Fibroblast of pulmonary artery (primary cell): ENCODE data around the gene OR1A2.
"Not testable (repeated sequence)": the region's sequence is repeated elsewhere in the genome, so short reads cannot be mapped to it uniquely, and the experiment has no call there.

Experiments used
- DNase-seq: peaks from one replicate; pipeline ENCODE4 v3.0.0-alpha.2; 2010; ENCODE audit warnings: low read depth
- H3K4me3 ChIP-seq: replicated peaks from 2 replicates; pipeline ENCODE4 v1.5.1; 2011; ENCODE audit warnings: low read depth, mild to moderate bottlenecking, control low read depth, low read length, moderate library complexity
- TF ChIP-seq, protein P1 (sequence below): IDR thresholded peaks from 2 replicates; pipeline ENCODE4 v1.5.1; 2011; ENCODE audit warnings: mild to moderate bottlenecking, control low read depth, low read length, inconsistent platforms; ENCODE audit errors: missing control alignments

OR1A2 gene

DNA sequence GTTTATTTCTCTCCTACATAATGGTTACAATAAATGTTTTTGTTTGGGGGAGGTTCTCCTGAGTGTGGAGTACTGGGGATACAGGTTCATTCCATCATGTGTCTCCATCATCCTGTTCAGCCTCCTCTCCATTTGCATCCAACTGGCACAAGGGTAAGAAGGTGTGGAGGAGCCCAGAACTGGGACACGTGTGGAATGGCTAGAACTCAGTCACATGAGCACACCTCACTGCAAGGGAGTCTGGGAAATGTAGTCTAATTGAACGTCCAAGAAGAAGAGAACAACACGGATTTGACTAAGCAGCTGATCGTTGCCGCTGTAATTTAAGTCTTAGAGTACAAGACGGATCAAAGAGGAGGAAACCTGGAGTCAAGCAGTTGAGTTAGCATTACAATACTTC is 16.3 kb downstream of the OR1A2 start:
- no peak overlapping the region for H3K4me3 ChIP-seq
- TF ChIP-seq, protein P1, sequence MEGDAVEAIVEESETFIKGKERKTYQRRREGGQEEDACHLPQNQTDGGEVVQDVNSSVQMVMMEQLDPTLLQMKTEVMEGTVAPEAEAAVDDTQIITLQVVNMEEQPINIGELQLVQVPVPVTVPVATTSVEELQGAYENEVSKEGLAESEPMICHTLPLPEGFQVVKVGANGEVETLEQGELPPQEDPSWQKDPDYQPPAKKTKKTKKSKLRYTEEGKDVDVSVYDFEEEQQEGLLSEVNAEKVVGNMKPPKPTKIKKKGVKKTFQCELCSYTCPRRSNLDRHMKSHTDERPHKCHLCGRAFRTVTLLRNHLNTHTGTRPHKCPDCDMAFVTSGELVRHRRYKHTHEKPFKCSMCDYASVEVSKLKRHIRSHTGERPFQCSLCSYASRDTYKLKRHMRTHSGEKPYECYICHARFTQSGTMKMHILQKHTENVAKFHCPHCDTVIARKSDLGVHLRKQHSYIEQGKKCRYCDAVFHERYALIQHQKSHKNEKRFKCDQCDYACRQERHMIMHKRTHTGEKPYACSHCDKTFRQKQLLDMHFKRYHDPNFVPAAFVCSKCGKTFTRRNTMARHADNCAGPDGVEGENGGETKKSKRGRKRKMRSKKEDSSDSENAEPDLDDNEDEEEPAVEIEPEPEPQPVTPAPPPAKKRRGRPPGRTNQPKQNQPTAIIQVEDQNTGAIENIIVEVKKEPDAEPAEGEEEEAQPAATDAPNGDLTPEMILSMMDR = no peak
- DNase-seq = no peak

DNA sequence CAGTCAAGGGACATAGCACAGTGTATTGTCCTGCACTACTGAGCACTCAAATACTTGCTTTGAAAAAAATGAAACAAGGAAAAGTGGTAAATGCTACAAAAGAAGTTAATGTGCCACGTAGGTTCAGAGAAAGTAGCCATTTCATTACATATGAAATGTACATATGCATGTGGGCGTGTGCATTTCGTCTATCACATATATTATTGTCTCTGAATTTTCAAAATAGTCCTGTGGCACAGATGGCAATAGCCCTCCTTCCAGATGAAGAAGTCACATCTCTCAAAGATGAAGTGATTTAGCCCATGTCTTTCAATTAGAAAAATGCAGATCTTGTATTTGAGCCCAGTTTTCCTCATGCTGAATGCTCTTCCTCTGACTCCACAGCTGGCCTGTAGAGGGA is 22.7 kb downstream of the OR1A2 start:
- H3K4me3 ChIP-seq, DNase-seq: not testable (repeated sequence)

DNA sequence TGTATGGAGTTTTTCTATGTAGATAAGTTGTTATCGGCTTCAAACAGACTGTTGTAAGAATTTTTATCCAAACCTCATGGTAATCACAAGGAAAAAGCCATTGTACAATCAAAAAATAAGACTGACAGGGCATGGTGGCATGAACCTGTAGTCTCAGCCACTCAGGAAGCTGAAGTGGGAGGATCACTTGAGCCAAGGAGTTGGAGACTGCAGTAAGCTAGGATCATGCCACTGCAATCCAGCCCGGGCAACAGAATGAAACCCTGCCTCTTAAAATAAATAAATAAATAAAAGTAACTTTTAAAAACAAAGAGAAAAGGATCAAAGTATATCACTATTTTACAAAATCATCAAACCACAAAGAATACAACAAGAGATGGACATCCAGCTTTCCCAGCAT is 24.5 kb downstream of the OR1A2 start:
- no peak overlapping the region for H3K4me3 ChIP-seq
- TF ChIP-seq, protein P1 = no peak
- DNase-seq = no peak

DNA sequence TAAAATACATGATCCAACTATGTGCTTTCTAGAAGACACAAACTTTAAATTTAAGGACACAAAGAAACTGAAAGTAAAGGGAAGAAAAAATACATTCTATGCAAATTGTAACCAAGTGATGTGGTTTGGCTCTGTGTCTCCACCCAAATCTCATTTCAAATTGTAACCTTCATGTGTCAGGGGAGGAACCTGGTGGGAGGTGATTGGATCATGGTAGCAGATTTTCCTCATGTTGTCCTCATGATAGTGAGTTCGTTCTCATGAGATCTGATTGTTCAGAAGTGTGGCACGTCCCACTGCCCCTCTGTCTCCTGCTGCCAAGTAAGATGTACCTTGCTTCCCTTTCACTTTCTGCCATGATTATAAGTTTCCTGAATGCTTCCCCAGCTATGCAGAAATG is 25.2 kb downstream of the OR1A2 start:
- TF ChIP-seq, protein P1 = no peak
- DNase-seq = no peak
- H3K4me3 ChIP-seq = no peak overlapping the region

DNA sequence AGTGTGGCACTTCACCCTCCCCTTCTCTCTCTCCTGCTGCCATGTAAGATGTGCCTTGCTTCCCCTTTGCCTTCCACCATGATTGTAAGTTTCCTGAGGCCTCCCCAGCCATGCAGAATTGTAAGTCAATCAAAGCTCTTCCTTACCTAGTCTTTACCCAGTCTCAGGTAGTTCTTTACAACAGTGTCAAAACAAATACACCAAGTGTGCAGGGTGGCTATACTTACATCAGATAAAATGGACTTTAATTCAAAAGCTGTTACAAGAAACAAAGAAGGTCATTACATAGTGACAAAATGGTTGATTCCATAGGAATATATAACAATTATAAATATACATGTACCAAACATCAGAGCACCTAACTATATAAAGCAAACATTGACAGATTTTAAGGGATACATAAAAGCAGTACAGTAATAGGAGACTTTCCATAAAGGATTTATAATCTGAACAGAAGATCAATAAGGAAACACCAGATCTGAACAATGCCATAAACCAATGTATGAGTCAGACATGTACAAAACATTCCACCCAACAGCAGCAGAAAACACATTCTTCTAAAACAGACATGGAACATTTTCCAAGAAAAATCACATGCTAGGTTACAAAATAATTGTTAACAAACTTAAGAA is 27.5 kb downstream of the OR1A2 start:
- not testable (repeated sequence) for DNase-seq, H3K4me3 ChIP-seq

DNA sequence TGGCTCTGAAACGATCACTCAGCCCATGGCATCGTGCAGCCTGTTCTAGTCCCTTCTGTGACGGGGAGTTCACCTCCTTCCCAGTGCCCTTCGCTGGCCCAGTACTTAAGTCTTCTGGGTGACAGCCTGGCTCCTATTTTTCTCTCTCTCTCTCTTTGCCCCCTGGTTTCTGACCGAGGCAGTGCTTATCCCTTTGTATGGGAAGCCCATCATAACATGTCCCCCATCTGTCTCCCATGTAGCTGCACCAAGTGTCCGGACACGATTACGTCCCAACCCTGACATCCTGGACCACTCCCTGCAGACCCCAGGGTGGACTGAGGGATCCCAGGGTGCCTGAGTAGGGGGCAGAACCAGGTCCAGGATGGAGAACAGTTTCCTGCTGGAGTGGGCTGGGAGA is 35.0 kb downstream of the OR1A2 start:
- not testable (repeated sequence) for DNase-seq, H3K4me3 ChIP-seq

DNA sequence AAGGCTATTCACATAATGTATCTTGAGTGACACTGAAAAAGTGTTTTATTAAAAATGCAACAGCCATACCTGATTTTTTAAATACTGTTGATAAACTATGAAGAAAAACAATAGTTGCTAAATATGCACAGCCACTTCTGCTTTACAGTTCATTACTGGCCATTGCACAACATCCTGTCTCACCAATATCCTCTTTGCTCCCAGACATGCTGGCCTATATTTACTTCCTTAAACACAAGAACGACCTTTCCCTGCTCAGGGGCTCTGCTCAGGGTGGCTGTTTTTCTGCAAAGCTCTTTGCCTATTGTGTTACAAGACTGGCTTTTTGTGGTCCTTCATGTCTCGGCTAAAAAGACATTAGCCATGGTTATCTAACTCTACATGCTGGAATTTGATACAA is 41.4 kb downstream of the OR1A2 start:
- H3K4me3 ChIP-seq = not testable (repeated sequence)
- DNase-seq = peak; percentile 2

DNA sequence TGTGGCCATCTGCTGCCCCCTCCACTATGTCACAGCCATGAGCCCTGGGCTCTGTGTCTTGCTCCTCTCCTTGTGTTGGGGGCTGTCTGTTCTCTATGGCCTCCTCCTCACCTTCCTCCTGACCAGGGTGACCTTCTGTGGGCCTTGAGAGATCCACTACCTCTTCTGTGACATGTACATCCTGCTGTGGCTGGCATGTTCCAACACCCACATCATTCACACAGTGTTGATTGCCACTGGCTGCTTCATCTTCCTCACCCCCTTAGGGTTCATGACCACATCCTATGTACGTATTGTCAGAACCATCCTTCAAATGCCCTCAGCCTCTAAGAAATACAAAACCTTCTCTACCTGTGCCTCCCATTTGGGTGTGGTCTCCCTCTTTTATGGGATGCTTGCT is 43.7 kb downstream of the OR1A2 start:
- not testable (repeated sequence) for H3K4me3 ChIP-seq, DNase-seq

DNA sequence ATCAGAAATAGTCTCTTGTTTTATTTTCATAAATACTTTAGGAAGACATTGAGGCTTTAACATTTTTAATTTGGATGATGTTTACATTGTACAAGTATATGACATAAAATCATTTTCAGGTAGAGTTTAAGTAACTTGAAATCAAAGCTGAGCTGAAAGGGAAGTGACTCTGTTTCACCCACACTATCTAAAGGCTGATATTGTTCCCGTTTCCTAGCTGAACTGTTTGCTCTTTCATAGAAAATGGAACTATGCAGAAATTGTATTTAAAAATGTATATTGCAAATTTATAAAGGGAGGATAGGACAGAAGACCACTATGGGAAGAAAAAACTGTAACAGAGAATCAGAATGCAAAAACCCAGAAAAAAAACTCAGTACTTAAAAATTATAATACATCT is 47.5 kb downstream of the OR1A2 start:
- not testable (repeated sequence) for DNase-seq, H3K4me3 ChIP-seq
